IPS-18c (cell line): Measurements from ENCODE around the gene EXOC6B.

Experiments used
- H3K4me3 ChIP-seq: 2 replicates; pipeline ENCODE4 v1.7.0; 2013; ENCODE audit warnings: low read depth, mild to moderate bottlenecking, low read length, moderate library complexity; ENCODE audit not compliant: insufficient read depth
- H3K9me3 ChIP-seq: one replicate; pipeline ENCODE4 v1.6.1; 2013; ENCODE audit warnings: mild to moderate bottlenecking, low read length, moderate library complexity; ENCODE audit not compliant: control insufficient read depth, insufficient read depth

The EXOC6B gene

DNA sequence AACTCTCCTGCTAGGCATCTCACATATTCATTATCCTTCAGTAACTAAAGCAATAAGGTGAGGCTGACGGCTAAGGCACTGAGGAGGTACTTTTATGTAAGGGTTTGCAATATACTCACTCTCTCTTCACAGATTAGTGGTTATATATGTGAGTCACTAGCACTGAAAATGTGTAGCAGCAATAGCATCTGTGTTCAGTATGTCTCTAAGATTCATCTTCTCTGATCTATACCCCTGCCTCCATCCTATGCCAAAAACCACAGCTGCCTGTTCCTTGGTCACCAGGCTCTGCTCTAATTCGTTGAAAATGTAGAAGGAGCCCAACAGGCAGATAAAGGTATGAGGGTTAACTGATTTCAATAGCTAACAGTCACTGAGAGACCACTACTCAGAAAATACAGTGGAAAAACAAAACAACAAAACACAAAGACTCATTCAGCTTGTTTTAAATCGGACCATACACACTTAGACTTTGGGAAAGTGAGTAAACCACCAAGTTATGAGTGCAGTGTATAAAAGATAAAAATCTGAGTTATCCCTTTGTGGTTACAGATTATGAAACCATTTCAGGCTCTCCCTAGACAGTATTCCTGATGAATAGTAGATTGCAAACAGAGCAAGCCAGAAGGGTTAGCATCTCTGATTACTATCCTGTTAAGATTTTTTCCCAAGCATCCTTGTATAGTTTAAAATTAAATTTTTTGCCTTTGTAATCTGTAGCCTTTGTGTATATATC lies 602.8 kb downstream of the EXOC6B start:
- no peak overlapping the region for H3K4me3 ChIP-seq
- H3K9me3 ChIP-seq: no peaks in the 10 kb centered on the region

- Histone ChIP-seq H3K4me3 (no peak overlapping the region), H3K9me3 (no peaks in the 10 kb centered on the region)
Measured at GRCh38 chr2:72220170-72220569, 605.7 kb downstream of the EXOC6B start.

GRCh38 chr2:72214429-72215143 lies 611.2 kb downstream of the EXOC6B start:
- Histone ChIP-seq H3K9me3 (no peaks in the 10 kb centered on the region), H3K4me3 (no peak overlapping the region)

DNA sequence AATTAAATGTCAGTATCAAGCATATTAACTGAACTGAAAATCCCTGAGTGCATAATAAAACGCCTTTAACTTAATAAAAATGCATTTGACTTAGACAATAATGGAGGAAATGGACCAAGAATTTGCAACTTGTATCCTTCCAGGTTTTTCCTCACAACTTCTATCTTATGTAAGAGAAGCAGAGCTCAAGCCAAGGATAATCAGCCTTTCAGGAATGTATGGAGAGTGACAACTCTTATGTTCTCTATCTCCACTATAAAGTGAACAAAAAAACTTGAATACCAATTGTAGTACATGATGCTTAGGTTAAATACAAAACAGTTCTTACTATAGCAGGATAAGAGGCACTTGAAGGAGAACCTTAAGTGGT lies 613.4 kb downstream of the EXOC6B start:
- H3K9me3 ChIP-seq: no peaks in the 10 kb centered on the region
- H3K4me3 ChIP-seq: no peak overlapping the region

- no peak overlapping the region for H3K4me3 ChIP-seq
- no peaks in the 10 kb centered on the region for H3K9me3 ChIP-seq
Measured at GRCh38 chr2:72211777-72212485, 613.9 kb downstream of the EXOC6B start.

GRCh38 chr2:72211350-72211749 lies 614.5 kb downstream of the EXOC6B start:
- H3K4me3 ChIP-seq: no peak overlapping the region
- no peaks in the 10 kb centered on the region for H3K9me3 ChIP-seq

GRCh38 chr2:72210470-72210869 lies 615.4 kb downstream of the EXOC6B start:
- H3K4me3 ChIP-seq: no peak overlapping the region
- no peaks in the 10 kb centered on the region for H3K9me3 ChIP-seq

DNA sequence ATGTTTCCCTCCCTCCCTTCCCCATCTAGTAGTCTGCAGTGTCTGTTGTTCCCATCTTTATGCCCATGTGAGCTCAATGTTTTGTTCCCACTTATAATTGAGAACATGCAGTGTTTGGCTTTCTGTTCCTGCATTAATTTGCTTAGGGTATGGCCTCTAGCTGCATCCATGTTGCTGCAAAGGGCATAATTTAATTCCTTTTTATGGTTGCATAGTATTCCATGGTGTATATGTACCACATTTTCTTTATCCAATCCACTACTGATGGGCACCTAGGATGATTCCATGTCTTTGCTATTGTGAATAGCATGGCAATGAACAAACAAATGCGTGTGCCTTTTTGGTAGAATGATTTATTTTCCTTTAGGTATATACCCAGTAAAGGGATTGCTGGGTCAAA lies 617.6 kb downstream of the EXOC6B start:
- Histone ChIP-seq H3K4me3 (no peak overlapping the region), H3K9me3 (no peaks in the 10 kb centered on the region)

DNA sequence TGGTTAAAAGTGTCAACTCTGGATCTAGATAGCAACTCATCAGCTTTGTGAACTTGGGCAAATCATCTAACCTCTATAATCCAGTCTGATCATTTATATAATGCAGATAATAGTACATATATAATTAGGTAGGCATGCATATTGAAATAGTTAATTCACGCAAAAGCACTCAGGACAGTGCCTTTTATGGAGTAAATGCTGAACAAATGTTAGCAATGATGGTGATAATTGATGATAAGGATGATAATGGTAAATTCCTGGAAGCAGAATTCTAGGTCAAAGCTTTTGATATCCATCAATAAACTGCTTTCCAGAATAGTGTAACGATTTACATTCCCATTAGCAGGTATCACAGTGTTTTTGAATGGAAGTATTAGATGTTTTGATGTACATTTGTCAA lies 618.5 kb downstream of the EXOC6B start:
- no peaks in the 10 kb centered on the region for H3K9me3 ChIP-seq
- H3K4me3 ChIP-seq: no peak overlapping the region

- H3K9me3 ChIP-seq: no peaks in the 10 kb centered on the region
- H3K4me3 ChIP-seq: no peak overlapping the region
Measured at GRCh38 chr2:72205504-72205881, 620.3 kb downstream of the EXOC6B start.

DNA sequence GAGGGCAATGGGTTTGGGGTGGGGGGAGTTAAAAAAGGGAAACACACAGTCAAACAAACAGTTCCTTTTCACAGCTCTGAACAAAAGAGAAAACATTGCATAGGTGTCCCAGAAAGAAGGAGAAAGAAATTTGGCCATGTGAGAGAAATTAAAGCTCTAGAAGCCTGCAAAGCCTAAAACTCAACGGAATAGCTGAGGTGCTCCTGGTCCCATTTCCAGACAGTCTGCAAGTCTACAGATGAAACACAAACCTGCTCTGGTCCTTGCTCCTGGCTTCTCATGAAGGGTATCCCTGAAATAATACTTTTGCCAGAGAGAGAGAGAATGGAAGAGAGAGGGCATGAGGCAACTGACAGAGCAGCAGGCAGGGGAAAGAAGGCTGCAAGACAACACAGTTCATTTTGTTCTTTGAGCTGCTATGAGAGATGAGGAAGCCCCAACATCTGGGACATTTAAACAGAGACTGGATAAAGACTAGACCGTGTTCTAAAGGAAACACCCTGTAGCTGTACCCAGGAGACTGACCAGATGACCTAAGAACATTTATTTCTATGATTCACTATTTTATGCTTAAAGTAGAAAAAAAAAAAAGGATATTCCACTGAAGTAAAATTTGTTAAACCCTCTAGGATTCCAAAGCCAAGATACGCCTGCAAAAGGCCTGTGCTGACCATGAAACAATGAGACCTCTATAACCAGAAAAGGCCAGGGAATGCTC lies 620.9 kb downstream of the EXOC6B start:
- H3K9me3 ChIP-seq: no peaks in the 10 kb centered on the region
- H3K4me3 ChIP-seq: no peak overlapping the region

GRCh38 chr2:72204156-72204785 lies 621.6 kb downstream of the EXOC6B start:
- Histone ChIP-seq H3K4me3 (no peak overlapping the region), H3K9me3 (no peaks in the 10 kb centered on the region)

GRCh38 chr2:72198532-72199241 lies 627.1 kb downstream of the EXOC6B start:
- Histone ChIP-seq H3K9me3 (no peaks in the 10 kb centered on the region), H3K4me3 (no peak overlapping the region)

DNA sequence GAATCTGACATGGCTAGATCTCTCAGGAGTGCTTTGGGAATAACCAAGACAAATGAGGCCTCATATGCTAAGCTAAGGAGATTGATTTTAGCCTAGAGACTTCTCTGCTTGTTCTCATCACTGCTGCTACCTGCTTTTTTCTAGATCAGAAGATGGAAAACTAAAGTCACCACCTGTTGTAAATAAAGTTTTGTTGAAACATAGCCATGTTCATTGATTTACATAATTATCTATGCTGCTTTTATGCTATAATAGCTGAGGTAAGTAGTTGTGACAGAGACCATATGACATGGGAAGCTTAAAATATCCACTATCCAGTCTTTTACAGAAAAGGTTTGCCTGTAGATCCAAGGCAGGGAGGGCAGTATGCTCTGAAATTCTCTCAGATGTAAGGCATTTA lies 632.1 kb downstream of the EXOC6B start:
- no peaks in the 10 kb centered on the region for H3K9me3 ChIP-seq
- no peak overlapping the region for H3K4me3 ChIP-seq

- H3K9me3 ChIP-seq: no peaks in the 10 kb centered on the region
- no peak overlapping the region for H3K4me3 ChIP-seq
Measured at GRCh38 chr2:72191441-72191840, 634.4 kb downstream of the EXOC6B start.

DNA sequence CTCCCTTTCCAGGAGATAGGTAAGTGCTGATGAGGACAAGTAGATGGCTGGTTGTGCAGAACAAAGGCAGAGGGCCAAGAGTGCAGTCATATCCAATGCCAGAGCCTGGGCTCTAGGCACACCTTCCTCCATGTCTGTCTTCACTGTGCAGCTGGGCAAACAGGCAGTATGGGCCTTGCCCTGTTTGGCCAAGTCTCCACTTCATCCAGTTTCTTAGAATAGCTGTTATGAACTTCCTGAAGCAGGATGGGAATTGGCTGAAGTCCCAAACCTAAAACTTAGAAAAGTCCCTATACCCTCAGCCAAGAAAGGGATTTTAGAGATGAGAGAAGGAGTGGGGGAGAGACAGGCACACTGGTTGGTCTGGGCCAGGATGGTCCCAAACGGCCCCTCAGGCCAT lies 640.6 kb downstream of the EXOC6B start:
- Histone ChIP-seq H3K9me3 (no peaks in the 10 kb centered on the region), H3K4me3 (no peak overlapping the region)

GRCh38 chr2:72183466-72183865 lies 642.4 kb downstream of the EXOC6B start:
- Histone ChIP-seq H3K4me3 (no peak overlapping the region), H3K9me3 (no peaks in the 10 kb centered on the region)
